Thyroid gland (tissue), 4 donors: ENCODE measurements around the gene ORMDL3. TPM values are rescaled to one million over a fixed set of nuclear protein-coding genes. Genes with fewer than 3 reads are reported as not detected.
A peak's percentile ranks its signal among the peaks of the same experiment; 100 is the strongest.

Source experiments
- DNase-seq, 2 donors: peaks; one replicate each; pipeline ENCODE4 v3.0.0-alpha.2; 2019
- H3K27ac ChIP-seq, 3 donors: fragments of 200-600 bp; sonication (generic); 1 replicate in 2 of 3; 2 replicates in 1 of 3; pipeline ENCODE4 v1.5.1; 2016 to 2019; ENCODE audit warnings: mild to moderate bottlenecking in 1 of 3, moderate library complexity in 1 of 3
- H3K27me3 ChIP-seq: fragments of 200-600 bp; sonication (generic); one replicate; pipeline ENCODE4 v1.5.1; 2019
- H3K36me3 ChIP-seq, 2 donors: fragments of 200-600 bp; sonication (generic); one replicate each; pipeline ENCODE4 v1.5.1; 2016 to 2019
- H3K4me1 ChIP-seq, 2 donors: fragments of 200-600 bp; sonication (generic); one replicate each; pipeline ENCODE4 v1.5.1; 2017 to 2019
- H3K4me3 ChIP-seq, 3 donors: fragments of 200-600 bp; sonication (generic); replicated peaks in 1 of 3; 1 replicate in 2 of 3; 2 replicates in 1 of 3; pipeline ENCODE4 v1.5.1; 2016; ENCODE audit warnings: mild to moderate bottlenecking in 1 of 3
- H3K9me3 ChIP-seq: fragments of 200-600 bp; sonication (generic); one replicate; pipeline ENCODE4 v1.5.1; 2017
- POLR2A ChIP-seq, 2 donors: fragments of 450-650 bp; IDR thresholded peaks; one replicate each; pipeline ENCODE4 v1.6.1; 2017; ENCODE audit warnings: antibody characterized with exemption in 2 of 2, mild to moderate bottlenecking in 2 of 2, moderate library complexity in 1 of 2
- whole genome bisulfite sequencing, 2 donors: methylation state at CpG; one replicate each; pipeline ENCODE4 v1.1.5; 2017; 5-methylcytosine and 5-hydroxymethylcytosine counted together
- intact Hi-C: fragments of 100-400 bp; cut with DNase I; formaldehyde crosslinking; loops from one replicate; pipeline ENCODE4 v1.15.1; 2023
- total RNA-seq, 4 donors: library from RNA; depleted of rRNA; stranded (reverse); fragments of >200 nt; gene quantifications; one replicate each; pipeline ENCODE4 v1.2.3, GENCODE V29; 2016
- TF ChIP-seq, protein P1 (sequence below), 6 experiments: fragments of 200-600 bp in 3 of 6; fragments of 450-650 bp in 3 of 6; sonication (generic) in 3 of 6; IDR thresholded peaks; one replicate each; pipeline ENCODE4 v1.5.1; 2016 to 2019; ENCODE audit warnings: antibody characterized with exemption in 6 of 6, mild to moderate bottlenecking in 2 of 6, inconsistent platforms in 1 of 6, moderate library complexity in 1 of 6

Gene ORMDL3
- total RNA-seq = 100 to 1,000 TPM in 2 of 4 donors, 10 to 100 TPM in 2; 81.4 to 125 (median 99.0) TPM

GRCh38 chr17:39927101-39927928 lies at the start of gene ORMDL3, which contains the start of gene LRRC3C:
Gene ORMDL3 (minus strand): TSS chr17:39927601. CDS start chr17:39924203, 3,398 bp downstream.
Gene LRRC3C (plus strand): TSS chr17:39927732. CDS start chr17:39941524, 13,792 bp downstream.
- intact Hi-C loops = no loop called here
- no peaks in the 10 kb centered on the region for H3K27me3 ChIP-seq
- H3K4me3 ChIP-seq = peak within 1 kb of the TSS; percentile 96 to 98 (median 98)
- H3K27ac ChIP-seq = peak within 1 kb of the TSS; percentile 94 to 95 (median 95)
- H3K36me3 ChIP-seq = peaks cover 13 to 16% of the 10 kb centered on the region in 2 donors
- 1 to 2% methylated on average over 25 to 32 of the region's 72 CpGs for WGBS, 2 donors
- H3K4me1 ChIP-seq = peaks cover 27 to 48% of the 10 kb centered on the region in 2 donors
- no peaks in the 10 kb centered on the region for H3K9me3 ChIP-seq
- peak; percentile 94 for DNase-seq
- TF ChIP-seq POLR2A (IDR thresholded peaks at IDR 0.05) = peak; percentile 15 to 76
- TF ChIP-seq, protein P1, sequence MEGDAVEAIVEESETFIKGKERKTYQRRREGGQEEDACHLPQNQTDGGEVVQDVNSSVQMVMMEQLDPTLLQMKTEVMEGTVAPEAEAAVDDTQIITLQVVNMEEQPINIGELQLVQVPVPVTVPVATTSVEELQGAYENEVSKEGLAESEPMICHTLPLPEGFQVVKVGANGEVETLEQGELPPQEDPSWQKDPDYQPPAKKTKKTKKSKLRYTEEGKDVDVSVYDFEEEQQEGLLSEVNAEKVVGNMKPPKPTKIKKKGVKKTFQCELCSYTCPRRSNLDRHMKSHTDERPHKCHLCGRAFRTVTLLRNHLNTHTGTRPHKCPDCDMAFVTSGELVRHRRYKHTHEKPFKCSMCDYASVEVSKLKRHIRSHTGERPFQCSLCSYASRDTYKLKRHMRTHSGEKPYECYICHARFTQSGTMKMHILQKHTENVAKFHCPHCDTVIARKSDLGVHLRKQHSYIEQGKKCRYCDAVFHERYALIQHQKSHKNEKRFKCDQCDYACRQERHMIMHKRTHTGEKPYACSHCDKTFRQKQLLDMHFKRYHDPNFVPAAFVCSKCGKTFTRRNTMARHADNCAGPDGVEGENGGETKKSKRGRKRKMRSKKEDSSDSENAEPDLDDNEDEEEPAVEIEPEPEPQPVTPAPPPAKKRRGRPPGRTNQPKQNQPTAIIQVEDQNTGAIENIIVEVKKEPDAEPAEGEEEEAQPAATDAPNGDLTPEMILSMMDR (IDR thresholded peaks at IDR 0.05) = no peak

GRCh38 chr17:39975801-39976200 lies 48.4 kb upstream of the ORMDL3 start:
- WGBS, 2 donors = 60 to 61% methylated on average over 4 of the region's 4 CpGs
- intact Hi-C loops = loop anchor here (10.0 kb wide), 1 partner anchor 101 kb away; no protein-coding TSS in a partner anchor
- peaks cover 6 to 7% of the 10 kb centered on the region in 2 donors for H3K4me1 ChIP-seq
- TF ChIP-seq, protein P1 (IDR thresholded peaks at IDR 0.05) = no peak
- TF ChIP-seq POLR2A (IDR thresholded peaks at IDR 0.05) = no peak
- no peaks in the 10 kb centered on the region for H3K9me3 ChIP-seq
- H3K36me3 ChIP-seq = no peaks in the 10 kb centered on the region
- H3K4me3 ChIP-seq = no peak overlapping the region
- no peak overlapping the region for H3K27ac ChIP-seq
- no peaks in the 10 kb centered on the region for H3K27me3 ChIP-seq
- no peak for DNase-seq

DNA sequence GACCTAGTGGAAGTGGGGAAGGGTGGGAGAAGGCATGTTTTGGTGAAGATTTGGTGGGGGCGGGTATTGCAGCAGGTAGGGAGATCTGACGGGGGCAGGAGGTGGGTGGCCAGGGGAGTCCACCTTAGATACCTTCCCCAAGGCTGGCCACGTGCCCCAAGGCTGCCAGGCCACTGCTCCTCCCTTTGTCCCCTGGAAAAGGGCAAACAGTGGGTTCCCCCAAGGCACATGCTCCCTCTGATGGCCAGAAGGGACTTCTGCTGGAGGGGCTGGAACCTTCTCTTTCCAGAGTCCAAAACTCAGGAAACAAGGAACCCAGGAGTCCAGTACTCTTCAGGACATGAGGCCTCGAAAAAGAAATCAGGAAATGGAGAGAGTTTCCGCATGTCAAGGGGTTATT lies 47.0 kb upstream of the ORMDL3 start:
- intact Hi-C loops = loop anchor here (10.0 kb wide), 1 partner anchor 100 kb away; no protein-coding TSS in a partner anchor
- Histone ChIP-seq H3K27ac (no peak overlapping the region), H3K4me3 (no peak overlapping the region), H3K9me3 (no peaks in the 10 kb centered on the region), H3K4me1 (peaks cover 0 to 1% of the 10 kb centered on the region in 2 donors), H3K36me3 (no peaks in the 10 kb centered on the region), H3K27me3 (no peaks in the 10 kb centered on the region)
- 83 to 93% methylated on average over 5 of the region's 5 CpGs for WGBS, 2 donors
- TF ChIP-seq POLR2A (IDR thresholded peaks at IDR 0.05) = no peak
- TF ChIP-seq, protein P1 (IDR thresholded peaks at IDR 0.05) = no peak
- no peak for DNase-seq

- H3K27me3 ChIP-seq = no peaks in the 10 kb centered on the region
- TF ChIP-seq, protein P1 (IDR thresholded peaks at IDR 0.05) = no peak
- no peak for TF ChIP-seq POLR2A (IDR thresholded peaks at IDR 0.05)
- H3K9me3 ChIP-seq = no peaks in the 10 kb centered on the region
- DNase-seq = no peak
- H3K4me1 ChIP-seq = no peaks in the 10 kb centered on the region
- H3K36me3 ChIP-seq = no peaks in the 10 kb centered on the region
- no peak overlapping the region for H3K27ac ChIP-seq
- H3K4me3 ChIP-seq = no peak overlapping the region
- intact Hi-C loops = loop anchor here (10.0 kb wide), 1 partner anchor 99 kb away; no protein-coding TSS in a partner anchor
- 89 to 95% methylated on average over 2 of the region's 2 CpGs for WGBS, 2 donors
Measured at GRCh38 chr17:39973496-39973895, 46.1 kb upstream of the ORMDL3 start.

DNA sequence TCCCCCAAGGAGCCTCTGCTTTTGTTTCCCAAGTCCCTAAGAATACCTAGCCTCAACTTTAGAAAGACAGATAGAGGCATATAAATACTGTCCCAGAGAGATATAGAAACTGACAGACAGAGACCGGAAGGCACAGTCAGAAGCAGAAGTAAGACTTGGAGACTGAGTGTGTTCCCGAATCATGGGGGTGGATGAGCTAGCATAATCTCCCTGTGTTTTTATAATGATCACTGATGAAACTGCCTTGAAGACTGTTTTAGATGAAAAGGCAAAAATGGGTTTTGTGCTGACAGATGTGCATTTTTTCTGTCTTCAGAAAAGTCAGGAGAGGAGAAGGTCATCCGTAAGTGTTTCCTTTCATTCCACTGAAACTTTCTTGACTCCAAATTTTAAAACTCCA lies 44.9 kb upstream of the ORMDL3 start:
- no peak for DNase-seq
- 39 to 52% methylated on average over 3 of the region's 3 CpGs for WGBS, 2 donors
- Histone ChIP-seq H3K36me3 (no peaks in the 10 kb centered on the region), H3K27me3 (no peaks in the 10 kb centered on the region), H3K4me3 (no peak overlapping the region), H3K4me1 (no peaks in the 10 kb centered on the region), H3K27ac (no peak overlapping the region), H3K9me3 (no peaks in the 10 kb centered on the region)
- TF ChIP-seq, protein P1 (IDR thresholded peaks at IDR 0.05) = no peak
- no peak for TF ChIP-seq POLR2A (IDR thresholded peaks at IDR 0.05)
- intact Hi-C loops = loop anchor here (10.0 kb wide), 1 partner anchor 97 kb away; no protein-coding TSS in a partner anchor
